Suppressor macrophage (primary cell): ENCODE measurements around the gene RASA2.
"Not testable (repeated sequence)": the region's sequence is repeated elsewhere in the genome, so short reads cannot be mapped to it uniquely, and the experiment has no call there.

Experiments
- DNase-seq, 4 experiments: peaks; one replicate each; pipeline ENCODE4 v3.0.0-alpha.2; 2020 to 2022

RASA2 gene

GRCh38 chr3:141498598-141499223 is 11.9 kb downstream of the RASA2 start:
- peak; percentile 82 to 93 (median 88) for DNase-seq

DNA sequence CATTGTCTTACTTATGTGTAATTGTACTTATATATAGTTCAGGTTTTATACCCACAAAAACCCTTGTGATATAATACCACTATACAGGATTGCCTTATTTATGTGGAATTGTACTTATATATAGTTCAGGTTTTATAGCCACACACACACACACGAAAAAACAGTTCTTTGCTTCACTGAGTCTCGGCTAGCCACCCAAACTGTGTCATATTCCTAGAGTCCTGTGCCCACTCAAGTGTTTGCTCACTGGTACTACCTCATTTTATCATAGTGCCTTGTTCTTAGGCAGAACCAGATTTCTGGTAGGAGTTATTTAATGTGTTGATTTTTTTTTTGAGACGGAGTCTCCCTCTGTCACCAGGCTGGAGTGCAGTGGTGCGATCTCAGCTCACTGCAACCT is 12.5 kb downstream of the RASA2 start:
- peak in 3 of 4 experiments; percentile 17 to 54 (median 34) for DNase-seq

- no peak for DNase-seq
These were observed 13.1 kb downstream of the RASA2 start for GRCh38 chr3:141499965-141500364.

DNA sequence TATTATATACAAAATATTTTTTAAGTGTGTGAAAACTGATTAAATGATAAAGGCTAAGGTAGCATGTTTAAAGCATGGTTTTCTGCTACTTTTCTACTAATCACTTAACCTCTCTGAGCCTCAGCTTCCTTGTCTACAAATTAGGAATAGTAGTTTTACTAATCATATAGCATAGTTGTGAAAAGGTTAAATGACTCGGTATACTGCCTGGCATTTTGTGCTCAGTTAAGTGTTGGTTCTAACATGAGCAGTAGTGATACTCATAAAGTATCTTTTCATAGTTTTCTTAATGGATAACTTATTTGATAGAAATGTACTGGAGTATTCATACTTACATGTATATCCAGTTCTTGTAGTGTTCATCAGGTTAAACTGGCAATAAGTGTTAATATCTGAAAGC is 13.6 kb downstream of the RASA2 start:
- no peak for DNase-seq

DNA sequence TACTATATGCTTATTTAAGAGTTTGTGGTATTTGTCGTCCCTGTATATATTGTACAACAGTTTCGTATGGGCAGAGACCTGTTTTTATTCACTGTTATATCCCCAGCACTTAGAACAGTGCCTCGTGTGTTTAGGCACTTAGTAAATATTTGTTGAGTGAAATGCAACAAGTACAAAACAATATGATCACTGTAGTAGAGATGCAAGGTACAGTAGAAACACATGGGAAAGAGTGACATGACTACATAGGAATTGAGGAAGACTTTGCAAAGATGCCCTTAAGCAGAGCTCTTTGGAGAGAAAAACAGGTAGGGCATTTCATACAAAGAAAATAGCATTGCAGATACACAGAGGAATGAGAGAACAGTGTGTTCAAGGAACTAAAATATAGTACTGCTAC is 18.3 kb downstream of the RASA2 start:
- DNase-seq: no peak

DNA sequence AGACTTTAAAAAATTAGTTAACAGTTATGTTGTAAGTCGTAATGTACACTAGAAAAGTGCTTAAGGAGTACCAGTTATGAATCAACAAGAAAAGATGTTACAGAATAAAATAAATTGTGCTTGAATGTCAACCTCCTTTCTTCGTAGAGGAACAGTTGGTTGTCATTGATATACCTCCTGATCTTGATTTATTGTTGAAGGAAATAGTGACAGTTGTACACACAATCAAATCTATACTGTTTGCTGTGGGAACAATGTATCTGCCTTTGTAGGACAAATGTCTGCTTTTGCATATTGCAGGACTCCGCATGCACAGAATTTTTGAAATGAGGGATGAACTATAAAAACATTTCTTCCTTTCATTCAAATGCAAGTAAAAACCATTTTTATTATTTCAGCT is 19.2 kb downstream of the RASA2 start:
- no peak for DNase-seq

DNA sequence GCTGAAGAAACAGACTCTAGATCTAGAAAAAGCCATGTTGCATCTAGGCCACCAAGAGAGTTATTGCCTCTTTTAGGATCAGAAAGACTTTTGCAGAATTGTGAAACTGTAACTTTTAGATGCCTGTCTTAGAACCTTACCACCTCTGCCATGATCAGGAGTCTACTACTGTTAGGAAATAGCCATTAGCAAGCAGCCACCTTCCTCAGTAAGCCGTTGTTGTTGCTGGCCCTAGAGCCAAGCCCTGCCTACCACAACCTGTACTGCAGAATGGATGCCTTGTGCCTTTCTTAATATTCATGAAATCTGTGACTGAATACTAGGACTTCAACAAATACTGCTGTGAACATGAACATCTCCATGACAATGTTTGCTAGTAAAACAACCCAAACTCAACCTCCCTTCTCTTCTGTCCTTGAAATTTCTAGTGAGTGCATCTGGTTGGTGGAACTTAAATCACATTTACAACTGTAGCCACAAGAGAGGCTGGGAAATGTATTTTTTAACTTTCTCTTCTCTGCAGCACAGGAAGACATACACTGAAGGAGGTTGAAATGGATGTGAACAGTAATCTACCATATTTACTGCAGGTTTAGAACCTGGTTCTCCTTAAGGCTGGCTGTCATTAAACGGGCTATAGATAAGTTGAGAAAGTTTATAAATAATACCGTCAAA is 20.7 kb downstream of the RASA2 start:
- DNase-seq: no peak

DNA sequence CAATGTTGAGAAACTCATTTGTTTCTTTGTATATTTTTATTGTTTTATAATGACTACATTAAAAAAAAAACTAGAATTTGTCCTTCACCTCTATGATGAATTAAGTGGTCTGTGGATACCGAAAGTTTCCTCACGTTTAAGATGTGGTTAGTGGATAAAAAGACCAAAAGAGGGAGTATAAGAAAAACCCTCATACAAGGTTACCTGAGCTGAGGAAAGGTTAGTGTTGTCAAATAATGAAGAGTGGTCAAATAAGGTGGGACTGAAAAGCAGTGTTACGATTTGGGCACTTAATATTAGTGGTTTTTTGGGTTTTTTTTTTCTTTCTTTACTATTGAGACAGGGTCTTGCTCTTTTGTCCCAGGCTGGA is 21.2 kb downstream of the RASA2 start:
- DNase-seq: no peak

DNA sequence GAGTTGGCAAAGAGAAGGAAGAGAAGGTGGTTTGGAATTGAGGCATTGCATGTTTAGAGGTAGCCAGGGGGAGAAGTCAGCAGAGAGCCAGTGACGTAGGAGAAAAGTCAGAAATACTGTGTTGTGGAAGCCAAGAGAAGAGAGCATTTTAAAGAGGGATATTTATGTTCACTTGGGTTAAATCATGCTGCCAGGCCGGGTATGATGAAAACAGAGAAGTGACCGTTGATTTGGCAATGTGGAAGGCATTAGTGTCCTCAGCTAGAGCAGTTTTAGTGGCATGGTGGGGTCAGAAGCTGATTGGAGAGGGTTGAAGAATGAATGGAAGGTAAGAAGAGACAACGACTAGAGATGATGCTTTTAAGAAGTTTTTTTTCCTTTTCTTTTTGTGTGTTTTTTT is 24.5 kb downstream of the RASA2 start:
- peak; percentile 29 to 53 (median 42) for DNase-seq

GRCh38 chr3:141514382-141514781 is 27.6 kb downstream of the RASA2 start:
- no peak for DNase-seq

DNA sequence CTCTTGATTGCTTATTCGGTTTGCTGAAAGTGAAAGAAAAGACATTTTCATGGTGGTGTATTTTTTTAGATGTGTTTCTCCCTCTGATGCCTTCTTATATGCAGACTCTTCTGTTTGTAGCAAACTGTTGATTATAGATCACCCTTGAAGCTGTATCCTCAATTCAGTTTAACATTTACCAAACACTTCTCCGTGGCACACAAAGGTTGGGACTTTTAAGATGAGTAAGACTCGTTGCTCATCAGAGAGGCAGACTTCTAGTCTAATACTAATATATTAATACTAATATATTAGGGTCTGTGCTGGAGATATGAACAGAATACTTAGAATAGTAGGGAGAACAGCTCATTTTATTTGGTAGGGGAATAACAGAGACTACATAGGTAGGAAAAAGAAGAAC is 32.8 kb downstream of the RASA2 start:
- no peak for DNase-seq

DNA sequence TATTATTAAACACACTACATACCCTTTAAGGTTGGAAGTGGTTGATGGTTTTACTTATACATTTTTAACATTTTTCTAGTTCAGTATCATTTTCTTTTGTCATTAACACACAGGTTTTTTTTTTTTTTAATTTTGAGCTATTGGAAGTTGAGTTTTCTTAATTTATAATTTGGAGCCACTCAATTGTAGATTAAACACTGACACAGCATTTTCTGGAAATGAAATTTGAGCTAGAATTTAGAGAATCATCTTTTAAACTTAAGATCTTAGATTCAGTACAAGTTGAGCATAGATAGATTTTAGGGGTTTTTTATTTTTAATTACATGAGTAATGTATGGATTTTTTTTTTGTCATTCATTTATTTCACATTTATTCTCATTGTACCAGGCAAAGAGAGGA is 35.0 kb downstream of the RASA2 start:
- DNase-seq: no peak

DNA sequence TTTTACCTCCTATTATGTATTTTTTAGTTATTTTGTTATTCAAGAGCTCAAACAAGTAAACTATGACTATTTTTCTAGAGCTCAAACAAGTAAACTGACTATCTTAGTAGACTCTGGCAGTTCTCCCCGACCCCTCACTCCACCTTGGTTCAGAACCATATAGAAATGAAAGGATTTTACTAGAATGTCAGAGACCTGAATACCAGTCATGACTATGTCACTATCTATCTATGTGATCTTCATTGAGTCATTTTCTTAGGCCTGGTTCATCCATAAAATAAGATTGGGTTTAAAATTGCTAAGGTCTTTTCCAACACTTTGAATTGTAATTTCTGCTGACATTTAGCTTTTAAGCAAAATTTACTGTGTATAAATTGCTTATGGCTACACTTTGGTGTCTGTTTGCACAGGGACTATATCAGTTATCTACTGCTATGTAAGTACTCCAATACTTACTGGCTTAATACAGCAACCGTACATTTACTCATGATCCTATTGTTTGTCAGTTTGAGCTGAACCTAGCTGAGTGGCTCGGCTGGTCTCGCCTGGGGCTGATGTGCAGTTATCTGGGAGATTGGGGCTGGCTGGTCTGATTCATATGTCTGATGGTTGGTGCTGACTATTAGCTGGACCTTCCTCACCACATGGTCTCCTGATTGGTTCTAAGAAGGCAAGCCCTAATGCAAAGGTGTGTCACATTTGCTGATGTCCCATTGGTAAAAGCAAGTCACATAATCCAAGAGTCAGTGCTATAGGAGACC is 37.0 kb downstream of the RASA2 start:
- no peak for DNase-seq

DNA sequence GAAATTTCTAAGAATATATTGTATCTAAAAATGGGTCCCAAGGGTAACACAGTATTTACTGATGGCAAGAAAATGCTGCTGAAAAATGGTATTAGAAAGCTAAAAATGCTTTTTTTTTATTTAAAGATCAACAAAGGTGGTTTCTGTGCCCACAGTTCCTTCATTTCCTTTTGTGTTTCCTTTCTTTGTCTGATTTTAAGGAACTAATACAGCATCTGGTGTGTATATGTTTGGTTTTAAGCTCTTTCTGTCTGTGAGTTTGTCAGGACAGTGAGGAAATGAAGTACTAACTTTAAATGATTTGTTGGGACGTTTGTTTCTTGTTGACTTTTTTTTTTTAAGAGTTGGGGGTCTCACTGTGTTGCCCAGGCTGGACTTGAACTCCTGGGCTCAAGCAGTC is 38.2 kb downstream of the RASA2 start:
- peak in 2 of 4 experiments; percentile 18 to 44 for DNase-seq

DNA sequence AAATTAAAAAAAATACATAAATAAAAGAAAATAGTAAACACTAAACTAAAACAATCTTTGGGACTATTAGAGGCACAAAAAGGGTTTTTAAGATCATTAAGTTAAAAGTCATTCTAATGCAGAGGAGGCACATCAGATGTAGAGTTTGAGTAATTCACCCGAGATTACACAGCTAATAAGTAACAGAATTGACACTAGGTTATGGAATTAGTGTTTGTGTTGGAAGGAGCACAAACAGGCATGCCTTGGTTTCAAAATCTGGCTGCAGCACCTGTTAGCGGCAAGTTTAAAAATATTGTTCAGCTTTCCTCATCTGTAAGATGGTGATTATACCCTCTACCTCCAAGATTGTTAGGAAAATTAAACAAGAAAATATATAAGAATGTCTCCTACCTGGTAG is 39.0 kb downstream of the RASA2 start:
- DNase-seq: no peak

DNA sequence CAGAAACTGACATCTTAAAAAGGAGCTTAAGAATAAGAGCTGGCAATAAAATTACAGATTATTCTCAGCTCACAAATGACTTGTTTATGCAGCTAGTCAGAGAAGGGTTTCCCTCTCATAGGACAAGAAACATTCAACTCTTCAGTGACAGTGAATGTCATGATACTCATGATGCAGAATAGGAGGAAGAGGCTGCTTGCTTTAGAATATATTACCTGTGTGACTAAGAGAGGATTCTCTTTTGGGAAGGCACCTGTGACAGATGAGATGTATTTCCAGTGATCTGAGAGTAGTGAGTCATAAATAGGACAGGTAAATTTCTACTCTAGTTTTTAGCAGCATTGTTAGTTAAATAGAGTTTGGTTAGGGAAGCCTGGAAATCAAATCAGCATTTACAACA is 39.9 kb downstream of the RASA2 start:
- DNase-seq: no peak

DNA sequence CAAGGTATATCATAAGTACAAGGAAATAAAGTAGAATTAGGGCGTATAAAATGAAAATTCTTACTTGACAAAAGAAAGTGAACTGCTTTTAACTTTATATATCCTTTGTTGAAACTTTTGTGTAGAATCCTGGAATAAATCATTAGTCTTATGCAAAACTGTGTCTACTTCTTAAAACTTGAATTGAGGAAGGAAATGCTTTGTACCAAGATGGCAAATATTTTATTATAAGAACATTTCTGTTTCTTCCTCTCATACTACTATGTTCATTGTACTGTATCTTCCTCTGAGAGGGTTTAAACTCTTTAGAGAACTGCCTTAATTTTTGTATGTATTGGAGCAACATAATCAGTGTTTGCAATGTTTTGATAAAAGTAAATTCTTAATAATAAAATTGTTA is 42.0 kb downstream of the RASA2 start:
- DNase-seq: peak in 2 of 4 experiments; percentile 52 to 61

DNA sequence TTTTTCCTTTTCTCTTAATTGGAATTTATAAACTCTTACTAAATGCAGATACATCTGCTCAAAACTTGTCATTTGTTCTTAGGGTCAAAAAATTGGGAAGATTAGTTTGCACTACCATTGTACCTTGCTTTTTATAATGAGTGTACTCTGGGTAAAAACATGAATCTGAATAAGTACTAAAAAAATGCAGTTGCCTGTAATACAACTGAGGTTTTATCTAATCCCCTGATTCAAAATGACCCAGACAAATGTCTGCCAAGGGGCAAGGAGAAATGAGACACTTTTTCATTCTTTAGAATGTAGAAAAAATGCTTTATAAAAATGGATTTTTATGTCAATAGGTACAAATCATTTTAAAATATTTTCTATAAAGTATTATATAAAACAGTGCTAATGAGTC is 42.4 kb downstream of the RASA2 start:
- no peak for DNase-seq

- peak in 2 of 4 experiments; percentile 16 to 23 for DNase-seq
These were observed 43.0 kb downstream of the RASA2 start for GRCh38 chr3:141529717-141530414.

GRCh38 chr3:141530415-141530768 is 43.6 kb downstream of the RASA2 start:
- peak in 3 of 4 experiments; percentile 20 to 70 (median 67) for DNase-seq

GRCh38 chr3:141532609-141533008 is 45.8 kb downstream of the RASA2 start:
- DNase-seq: no peak

- DNase-seq: not testable (repeated sequence)
These were observed 49.2 kb downstream of the RASA2 start for GRCh38 chr3:141536017-141536416.

DNA sequence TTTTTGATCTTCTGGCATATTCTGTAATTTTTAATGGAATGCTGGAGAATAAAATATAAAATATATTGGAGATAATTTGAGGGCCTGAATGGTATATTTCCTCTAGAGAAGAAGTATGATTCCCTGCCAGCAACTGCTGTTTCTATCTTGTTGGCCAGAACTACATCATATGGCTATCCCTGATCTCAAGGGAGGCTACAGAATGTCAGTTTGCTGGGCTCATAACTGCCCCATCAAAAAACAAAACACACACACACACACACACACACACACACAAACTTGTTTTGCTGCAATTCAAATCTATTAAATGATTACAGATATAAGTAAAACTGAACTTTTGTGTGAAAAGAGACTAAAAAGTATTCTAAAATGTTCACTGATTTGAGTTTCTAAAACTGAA is 51.0 kb downstream of the RASA2 start:
- DNase-seq: no peak
